Measurements from ENCODE around the gene PPAN.

The PPAN gene

DNA sequence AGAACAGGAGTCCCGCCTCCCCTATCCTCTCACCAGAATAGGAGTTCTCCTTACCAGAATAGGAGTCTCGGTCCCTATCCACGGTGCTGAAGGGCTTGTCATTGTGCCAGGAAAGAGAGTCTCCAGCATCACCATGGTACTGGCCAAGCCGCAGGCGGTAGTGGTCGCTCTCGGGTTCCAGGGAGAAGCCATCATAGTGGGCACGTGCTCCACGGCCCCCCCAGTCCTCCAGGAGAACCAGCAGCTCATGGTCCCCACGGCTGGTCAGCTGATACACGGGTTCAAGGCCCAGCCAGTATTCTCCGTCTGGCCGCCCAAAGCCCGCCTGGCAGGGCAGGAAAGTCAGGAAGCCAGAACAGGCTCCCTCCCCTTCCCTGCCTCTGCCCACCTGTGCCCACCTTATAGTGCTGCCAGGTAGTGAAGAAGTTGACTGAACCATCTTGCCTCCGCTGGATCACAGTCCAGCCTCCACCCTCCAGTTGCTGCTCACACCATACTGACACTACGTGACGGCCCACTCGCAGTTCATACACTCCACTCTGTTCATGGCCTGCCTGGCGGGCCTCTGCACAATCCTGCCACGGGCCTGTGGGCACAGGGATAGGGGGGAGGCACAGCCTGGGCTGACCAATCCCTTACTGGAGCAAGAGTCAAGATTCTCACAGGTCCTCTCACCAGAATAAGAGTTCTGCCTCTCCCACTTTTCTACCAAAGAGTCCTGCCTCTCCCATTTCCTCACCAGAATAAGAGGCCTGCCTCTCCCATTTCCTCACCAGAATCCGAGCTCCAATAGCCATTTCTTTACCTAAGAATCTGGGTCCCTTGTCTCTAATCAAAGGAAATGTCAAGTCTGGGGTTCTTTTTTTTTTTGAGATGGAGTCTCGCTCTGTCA, 12.6 kb upstream of the PPAN start:
- DNase-seq: no peak

DNA sequence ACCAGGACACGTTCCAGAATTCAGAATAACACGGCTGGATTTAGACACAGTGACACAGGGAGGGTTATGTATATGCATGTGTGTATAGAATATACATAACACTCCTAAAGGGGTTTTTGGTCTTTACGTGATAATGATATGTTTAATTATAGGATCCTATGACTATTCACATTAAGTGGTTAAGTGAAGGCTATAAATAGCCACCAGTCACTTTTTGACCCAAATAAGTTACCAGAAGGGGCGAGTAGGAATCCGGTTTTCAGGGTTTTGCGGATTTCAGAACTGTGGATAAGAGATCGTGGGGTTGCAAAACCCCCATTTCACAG, 10.6 kb upstream of the PPAN start:
- DNase-seq: peak in 1 of 2 donors; percentile 5

DNA sequence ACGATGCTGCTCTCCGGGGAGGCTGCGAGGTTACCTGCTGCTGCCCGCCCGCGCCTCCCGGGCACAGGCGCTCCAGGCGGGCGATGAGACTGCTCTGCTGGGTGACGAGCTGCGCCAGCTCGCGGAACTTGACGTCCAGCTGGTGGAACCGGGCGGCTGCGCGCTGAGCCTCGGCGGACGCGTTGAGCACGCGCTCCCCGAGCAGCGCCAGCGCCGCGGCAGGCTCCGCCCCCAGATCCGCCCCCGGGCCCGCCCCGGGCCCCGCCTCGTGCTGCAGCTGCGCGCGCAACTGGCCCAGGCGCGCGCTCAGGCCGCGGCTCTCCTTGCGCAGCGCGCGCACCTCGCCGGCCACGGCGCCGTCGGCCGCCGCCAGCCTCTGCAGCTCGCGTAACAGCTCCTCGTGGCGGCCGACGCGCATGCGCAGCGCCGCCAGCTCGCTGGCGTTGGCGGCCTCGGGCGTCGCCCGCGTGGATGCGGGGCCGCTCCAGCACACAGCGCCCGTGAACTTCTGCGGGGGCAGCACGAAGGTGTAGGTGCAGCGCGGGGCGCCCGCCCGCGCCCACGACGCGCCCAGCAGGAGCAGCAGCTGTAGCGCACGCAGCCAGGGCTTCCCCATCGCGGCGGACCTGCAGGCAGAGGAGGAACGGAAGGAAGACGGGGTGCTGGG, 10.1 kb upstream of the PPAN start:
- peak; percentile 77 to 89 for DNase-seq

DNA sequence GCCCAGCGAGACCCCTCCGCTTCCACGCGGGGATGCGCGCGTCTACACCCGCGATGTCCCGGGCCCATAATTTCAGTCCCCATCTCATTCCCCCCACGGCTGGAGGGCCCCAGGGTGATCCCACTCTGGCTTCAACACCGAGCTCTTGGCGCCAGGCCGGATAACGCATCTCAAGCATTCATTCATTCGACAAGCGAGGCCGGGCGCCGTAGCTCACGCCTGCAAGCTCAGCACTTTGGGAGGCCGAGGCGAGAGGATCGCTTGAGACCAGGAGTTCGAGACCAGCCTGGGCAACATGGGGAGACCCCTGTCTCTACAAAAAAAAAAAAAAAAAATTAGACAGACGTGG, 9.6 kb upstream of the PPAN start:
- DNase-seq: no peak

DNA sequence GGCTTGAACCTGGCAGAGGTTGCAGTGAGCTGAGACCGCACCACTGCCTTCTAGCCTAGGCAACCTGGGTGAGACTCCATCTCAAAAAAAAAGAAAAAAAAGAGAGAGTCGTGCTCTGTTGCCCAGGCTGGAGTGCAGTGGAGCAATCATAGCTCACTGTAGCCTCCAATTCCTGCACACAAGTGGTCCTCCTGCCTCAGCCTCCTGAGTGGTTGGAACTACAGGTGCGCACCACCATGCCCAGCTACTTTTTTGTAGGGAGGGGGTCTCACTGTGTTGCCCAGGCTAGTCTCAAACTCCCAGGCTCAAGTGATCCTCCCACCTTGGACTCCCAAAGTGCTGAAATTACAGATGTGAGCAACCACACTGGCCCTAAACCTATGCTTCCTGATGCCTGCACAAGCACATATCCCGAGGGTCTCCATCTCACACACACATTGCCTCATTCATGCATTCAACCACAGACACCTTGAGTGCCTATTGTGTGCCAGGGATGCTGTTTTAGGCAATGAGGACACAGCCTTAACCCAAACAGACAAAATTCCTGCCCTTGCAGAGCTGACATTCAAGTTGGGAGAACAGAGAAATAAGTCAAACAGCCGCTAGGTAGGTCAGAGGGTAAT, 5.9 kb upstream of the PPAN start:
- DNase-seq: no peak

DNA sequence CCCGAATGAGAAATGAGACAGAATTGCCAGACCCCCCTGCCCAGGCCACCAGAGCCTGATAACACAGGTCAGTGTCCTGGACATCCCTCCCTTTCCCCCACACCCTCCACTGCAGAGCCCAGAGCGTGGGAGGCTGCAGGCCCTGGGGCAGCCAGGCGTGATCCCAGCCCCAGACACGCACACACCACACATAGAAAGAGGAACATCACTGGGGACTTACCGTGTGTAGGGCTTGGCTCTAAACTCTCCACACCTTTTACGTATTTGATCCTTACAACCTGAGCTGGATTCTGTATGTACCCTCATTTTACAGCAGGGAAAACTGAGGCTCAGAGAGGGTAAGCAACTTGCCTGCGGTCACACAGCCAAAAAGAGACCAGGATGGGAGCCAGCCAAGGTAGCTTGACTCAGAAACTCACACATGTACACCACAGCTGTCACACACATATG, 3.4 kb upstream of the PPAN start:
- DNase-seq: no peak

DNA sequence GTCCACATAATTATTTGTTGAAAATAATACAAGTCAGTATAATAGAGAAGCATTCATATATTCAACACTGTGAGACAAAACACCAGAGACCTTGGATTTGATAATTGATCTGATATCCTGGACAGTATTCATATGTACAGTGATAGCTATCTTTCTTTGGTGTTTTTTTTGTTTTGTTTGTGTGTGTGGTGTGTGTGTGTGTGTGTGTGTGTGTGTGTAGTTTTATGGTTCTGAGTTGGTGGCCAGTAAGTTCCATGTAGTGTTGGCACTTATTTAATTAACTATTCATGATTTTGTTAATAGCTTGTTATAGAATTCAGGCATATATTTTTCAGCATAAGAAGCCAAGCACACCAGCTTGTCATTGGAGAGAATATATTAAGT, 2.0 kb upstream of the PPAN start:
- no peak for DNase-seq

DNA sequence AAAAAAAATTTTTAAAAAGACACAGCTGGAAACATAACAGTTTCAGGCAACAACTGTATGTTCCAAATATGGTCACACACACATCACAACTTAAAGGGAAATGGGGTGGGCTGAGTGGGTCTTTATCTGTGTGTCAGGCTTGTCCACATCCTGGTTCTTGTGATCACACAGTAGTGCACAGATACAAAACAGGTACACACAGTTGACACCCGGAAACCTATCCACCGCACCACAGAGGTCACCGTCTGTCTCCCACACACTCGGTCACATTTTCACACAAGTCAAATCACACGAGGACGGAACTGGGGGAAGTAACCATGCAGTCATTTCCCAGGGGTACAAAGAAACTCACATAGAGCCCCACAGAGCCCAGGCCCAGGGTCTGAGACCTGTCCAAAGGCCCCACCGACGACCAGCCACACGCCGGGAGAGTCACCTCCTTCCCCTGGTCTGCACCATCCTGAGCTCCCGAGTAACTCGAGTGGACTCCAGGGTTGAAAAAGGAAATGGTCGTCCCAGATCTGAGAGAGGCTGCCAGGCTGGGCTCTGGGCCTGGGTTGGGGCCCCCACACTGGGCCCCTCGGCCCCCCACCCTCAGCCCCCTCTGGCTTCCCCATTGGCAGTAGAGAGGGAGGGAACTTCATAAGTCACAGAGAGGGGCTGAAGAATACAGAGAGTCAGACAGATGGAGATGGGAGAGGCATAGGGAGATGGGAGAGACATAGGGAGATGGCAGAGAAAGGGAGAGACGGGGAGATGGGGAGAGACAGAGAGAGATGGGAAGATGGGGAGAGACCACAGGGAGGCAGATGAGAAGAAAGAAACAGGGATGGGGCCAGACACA, 1.3 kb upstream of the PPAN start:
- no peak for DNase-seq

DNA sequence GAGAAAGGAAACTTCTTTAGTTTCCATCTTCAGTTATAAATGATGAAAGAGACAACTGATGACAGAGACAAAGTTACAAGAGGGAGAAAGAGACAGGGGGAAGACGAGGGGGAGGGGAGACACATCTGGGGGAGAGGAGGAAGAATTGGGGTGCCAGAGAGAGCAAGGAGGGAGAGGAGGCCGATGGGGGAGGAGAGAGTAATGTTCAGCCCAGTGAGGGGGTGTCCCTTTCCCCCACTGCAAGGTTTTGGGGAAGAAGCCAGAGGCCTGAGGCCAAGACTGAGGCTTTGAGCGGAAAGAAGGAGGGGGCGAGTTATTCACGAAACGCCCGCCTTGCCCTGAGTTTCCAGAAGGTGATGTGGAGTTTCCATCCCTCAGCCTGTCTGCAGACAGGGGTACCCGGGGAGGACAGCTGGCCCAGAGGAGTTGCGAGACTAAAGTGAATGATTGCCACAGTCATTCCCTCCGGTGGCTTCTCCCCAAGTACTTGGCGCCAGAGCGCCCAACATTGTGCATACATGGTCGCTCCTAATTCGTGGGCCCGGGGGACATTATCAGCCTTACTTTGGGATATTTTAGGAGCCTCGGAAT, 558 bp upstream of the PPAN start:
- no peak for DNase-seq

DNA sequence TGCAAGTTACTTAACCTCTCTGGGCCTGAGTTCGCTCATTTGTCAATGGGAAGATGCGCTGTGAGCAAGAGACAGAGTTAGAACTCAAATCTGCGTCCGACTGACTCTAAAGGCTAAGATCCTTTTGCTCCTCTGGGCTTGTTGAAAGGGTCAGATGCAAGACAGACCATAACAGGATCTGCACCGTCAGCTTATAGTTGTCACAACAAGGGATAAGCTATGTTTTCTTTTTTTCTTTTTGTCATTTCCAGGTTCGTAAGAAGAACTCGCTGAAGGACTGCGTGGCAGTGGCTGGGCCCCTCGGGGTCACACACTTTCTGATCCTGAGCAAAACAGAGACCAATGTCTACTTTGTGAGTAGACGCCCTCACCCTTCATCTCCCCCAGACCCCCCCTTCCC, 1.1 kb downstream of the PPAN start:
- DNase-seq: no peak

DNA sequence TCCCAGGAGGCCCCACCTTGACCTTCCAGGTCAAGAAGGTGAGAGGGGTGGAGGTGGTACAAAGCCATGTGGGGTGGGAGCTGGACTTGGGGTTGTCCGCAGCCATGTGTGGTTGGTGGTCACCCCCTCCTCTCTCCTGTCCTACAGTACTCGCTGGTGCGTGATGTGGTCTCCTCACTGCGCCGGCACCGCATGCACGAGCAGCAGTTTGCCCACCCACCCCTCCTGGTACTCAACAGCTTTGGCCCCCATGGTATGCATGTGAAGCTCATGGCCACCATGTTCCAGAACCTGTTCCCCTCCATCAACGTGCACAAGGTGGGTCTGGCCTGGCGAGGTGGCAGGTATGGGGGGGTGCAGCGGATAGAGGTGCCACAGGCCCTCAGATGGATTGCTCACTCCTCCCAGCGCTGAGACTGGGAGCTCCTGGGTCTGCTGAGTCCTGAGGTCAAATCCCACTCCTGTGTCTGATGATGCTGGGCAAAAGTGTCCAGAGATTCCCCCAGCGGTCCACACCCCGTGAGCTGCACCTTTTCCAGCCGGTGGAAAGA, 1.7 kb downstream of the PPAN start:
- no peak for DNase-seq

DNA sequence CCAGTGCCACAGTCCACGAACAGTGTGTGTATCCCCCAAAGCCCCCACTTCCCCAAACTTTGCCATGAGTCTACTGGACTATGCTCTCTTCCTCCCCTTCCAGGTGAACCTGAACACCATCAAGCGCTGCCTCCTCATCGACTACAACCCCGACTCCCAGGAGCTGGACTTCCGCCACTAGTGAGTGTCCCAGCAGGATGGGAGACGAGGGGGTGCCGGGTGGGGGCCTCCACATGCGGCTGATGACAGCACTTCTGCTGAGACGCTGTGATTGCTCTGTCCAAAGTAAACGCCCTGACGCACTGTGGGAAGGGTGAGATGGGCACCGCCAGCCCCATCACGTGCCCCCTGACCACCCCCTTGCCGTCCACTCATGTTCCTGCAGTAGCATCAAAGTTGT, 3.4 kb downstream of the PPAN start:
- DNase-seq: no peak

DNA sequence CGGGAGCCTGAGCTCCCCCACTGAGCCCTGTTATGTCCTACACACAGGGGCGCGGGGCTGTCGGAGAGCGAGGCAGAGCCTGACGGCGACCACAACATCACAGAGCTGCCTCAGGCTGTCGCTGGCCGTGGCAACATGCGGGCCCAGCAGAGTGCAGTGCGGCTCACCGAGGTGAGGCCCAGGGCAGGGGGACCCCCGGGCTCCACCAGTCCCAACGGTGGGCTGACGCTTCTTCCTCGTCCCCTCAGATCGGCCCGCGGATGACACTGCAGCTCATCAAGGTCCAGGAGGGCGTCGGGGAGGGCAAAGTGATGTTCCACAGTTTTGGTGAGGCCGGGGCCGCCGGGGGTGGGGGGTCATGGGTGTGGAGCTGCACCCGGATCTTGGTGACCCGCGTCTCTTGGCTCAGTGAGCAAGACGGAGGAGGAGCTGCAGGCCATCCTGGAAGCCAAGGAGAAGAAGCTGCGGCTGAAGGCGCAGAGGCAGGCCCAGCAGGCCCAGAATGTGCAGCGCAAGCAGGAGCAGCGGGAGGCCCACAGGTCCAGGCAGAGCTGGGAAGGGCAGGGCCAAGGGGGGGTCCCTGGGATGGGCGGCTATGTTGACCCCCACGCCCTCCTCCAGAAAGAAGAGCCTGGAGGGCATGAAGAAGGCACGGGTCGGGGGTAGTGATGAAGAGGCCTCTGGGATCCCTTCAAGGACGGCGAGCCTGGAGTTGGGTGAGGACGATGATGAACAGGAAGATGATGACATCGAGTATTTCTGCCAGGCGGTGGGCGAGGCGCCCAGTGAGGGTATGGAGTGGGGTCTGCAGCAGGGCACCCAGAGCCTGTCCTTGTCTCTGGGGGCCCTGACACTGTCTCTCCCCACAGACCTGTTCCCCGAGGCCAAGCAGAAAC, 4.2 kb downstream of the PPAN start:
- DNase-seq: no peak

DNA sequence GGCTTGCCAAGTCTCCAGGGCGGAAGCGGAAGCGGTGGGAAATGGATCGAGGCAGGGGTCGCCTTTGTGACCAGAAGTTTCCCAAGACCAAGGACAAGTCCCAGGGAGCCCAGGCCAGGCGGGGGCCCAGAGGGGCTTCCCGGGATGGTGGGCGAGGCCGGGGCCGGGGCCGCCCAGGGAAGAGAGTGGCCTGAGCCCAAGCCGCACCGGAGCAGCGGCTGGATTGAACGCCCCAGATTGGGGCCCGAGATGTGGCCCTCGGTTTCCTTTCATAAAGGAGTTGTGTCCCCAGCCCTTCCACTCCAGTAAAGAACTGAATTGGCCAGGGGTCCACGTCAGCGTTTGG, 4.8 kb downstream of the PPAN start:
- DNase-seq: no peak

DNA sequence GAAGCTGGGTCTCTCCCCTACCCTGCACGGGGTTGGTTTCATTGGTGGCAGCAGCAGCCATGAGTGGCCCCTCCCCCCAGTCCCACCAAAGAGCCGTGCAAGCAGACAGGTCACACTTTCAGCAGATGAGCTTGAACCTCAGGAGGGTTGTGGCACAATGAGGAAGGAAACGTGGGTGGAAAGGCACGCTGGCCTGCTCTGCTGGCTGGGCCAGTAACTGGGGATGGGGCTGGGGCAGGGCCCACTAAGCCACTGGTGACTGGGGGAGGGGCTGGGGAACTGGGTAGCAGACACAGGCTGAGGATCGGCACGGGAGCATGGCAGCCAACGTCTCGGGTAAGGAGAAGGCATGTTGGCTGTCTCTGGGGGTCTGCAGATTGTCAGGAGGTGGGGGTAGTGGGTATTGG, 5.2 kb downstream of the PPAN start, which contains the start of gene P2RY11:
TSS of gene P2RY11 (plus strand) at position 289 of the 407 bp plus-strand sequence. CDS start at position 318, 29 bp downstream.
- DNase-seq: no peak

DNA sequence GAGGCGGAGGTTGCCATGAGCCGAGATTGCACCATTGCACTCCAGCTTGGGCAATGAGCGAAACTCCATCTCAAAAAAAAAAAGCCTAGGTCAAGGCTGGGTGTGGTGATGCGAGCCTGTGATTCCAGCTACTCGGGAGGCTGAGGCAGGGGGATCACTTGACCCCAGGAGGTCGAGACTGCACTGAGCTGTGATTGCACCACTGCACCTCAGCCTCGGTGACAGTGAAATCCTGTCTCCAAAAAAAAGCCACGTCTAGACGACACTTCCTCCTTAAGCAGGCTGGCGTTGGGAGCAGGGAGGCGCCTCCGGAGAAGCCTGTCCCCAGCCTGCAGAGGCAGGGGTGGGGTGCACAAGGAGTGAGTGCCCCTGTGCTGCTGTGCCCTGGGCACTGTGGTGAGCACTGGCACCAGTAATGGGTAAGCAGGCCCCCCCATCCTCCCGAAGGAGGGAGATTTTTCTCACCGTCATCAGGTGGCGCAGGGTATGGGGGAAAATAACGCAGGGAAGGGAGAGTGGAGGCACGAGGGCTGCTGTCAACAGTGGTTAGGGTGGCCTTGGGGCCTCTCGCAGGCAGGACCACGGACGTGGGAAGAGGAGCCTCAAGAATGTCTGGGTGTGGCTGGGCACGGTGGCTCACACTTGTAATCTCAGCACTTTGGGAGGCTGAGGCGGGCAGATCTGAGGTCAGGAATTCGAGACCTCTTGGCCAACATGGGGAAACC, 6.0 kb downstream of the PPAN start:
- no peak for DNase-seq

DNA sequence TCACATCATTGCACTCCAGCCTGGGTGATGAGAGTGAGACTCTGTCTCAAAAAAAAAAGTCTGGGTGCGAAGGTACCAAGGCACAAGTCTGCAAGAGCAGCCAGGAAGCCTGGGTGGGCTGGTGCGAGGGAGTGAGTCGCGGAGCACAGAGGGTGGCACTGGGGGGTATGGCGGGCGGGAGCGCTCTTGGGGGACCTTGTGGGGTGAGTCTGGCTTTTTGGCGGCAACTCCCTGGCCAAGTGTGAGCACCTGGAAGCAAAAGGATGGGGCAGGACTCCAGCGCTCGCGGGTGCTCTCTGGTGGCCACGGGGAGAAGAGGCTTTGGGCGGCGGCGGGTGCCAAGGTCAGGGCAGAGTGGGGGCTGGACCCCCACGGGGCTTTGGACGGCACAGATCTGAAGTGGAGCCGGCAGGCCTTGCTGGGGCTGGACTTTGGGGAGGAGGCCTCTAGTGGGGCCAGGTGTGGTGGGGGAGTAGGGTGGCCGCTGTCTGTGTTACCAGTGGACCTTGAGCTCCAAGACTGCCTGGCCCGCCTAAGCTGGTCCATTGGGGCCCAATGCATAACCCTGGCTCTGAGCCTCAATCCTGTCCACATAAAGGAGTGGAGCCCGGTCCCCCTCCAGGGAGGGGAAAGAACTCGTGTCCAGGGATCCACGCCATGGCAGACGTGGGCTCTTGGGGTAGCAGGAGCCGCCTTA, 6.9 kb downstream of the PPAN start:
- no peak for DNase-seq

DNA sequence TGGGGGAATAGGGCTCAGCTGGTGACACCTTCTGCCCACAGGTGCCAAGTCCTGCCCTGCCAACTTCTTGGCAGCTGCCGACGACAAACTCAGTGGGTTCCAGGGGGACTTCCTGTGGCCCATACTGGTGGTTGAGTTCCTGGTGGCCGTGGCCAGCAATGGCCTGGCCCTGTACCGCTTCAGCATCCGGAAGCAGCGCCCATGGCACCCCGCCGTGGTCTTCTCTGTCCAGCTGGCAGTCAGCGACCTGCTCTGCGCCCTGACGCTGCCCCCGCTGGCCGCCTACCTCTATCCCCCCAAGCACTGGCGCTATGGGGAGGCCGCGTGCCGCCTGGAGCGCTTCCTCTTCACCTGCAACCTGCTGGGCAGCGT, 7.4 kb downstream of the PPAN start:
- no peak for DNase-seq

DNA sequence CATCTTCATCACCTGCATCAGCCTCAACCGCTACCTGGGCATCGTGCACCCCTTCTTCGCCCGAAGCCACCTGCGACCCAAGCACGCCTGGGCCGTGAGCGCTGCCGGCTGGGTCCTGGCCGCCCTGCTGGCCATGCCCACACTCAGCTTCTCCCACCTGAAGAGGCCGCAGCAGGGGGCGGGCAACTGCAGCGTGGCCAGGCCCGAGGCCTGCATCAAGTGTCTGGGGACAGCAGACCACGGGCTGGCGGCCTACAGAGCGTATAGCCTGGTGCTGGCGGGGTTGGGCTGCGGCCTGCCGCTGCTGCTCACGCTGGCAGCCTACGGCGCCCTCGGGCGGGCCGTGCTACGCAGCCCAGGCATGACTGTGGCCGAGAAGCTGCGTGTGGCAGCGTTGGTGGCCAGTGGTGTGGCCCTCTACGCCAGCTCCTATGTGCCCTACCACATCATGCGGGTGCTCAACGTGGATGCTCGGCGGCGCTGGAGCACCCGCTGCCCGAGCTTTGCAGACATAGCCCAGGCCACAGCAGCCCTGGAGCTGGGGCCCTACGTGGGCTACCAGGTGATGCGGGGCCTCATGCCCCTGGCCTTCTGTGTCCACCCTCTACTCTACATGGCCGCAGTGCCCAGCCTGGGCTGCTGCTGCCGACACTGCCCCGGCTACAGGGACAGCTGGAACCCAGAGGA, 7.9 kb downstream of the PPAN start:
- no peak for DNase-seq
